GM18951 (cell line): ENCODE results near the gene ENPP7.

ENCODE experiments used
- POLR2A ChIP-seq: IDR thresholded peaks from 4 replicates; pipeline ENCODE4 v1.6.1; 2011; ENCODE audit warnings: mild to moderate bottlenecking; ENCODE audit not compliant: insufficient read length, insufficient read depth; ENCODE audit errors: extremely low read depth
- in situ Hi-C: fragments of 300-500 bp; cut with MboI; formaldehyde crosslinking; loops from one replicate; pipeline ENCODE4 v1.12.0; 2022; ENCODE audit warnings: low sequenced_read_pairs, mixed read lengths, inconsistent platforms; ENCODE audit not compliant: unreplicated experiment

The ENPP7 gene

DNA sequence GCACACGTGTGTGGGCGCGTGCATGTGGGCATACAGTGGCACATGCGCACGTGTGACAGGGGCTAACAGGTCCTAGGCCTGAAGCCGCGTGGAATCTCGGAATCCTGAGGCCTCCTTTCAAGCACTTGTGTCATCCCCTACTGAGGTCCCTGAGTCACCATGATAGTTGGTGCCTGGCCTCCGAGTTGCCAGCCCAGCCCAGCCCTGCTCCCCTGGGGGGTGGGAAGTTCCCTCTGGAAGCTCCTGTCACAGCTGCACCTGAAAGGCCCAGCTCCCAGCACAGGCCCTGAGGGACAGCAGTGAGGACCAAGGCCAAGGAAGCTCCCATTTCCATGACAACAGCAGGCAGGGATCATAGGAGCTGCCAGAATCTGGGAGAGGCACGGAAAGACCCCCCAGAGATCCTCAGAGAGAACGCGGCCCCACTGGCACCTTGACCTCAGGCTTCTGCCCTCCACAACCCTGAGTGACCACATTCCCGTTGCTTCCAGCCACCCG lies 35.4 kb upstream of the ENPP7 start:
- no peak for TF ChIP-seq POLR2A
- in situ Hi-C loops: no loop called here

DNA sequence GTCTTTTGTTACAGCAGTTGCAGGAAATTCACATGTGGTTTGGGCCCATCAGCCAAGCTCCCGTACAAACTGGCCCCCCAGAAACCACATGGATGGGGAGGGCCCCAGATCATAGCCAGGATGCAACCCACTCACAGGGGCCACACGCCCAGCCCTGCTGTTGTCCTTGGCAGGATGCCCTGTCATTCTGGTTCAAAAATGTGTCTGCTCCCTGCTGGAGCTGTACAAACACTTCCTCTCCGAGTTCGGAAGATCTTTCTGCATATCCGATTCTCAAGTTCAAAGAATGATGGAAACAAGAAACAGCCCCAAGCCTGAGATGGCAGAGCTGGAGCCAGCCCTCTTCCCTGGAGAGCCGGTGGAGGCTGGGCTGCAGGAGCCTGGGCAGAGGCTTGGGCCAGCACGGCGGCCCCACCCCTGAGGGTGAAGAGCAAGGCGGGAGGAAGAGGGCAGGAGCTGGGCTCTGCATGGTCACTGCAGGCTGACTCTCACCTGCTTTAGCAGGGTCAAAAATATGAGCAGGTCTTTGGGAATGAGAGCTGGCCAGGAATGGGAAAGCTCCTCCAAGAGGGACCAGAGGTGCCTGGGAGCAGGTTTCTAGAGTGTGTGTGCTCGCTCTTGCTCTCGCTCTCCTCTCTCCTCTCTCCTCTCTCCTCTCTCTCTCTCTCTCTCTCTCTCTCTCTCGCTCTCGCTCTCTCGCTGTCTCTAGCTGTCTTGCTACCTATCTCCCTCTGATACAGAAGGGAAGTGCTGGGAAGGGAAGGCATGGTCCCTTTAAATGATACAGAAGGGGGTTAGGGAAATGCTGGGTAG lies 34.7 kb upstream of the ENPP7 start:
- in situ Hi-C loops: no loop called here
- TF ChIP-seq POLR2A: no peak

DNA sequence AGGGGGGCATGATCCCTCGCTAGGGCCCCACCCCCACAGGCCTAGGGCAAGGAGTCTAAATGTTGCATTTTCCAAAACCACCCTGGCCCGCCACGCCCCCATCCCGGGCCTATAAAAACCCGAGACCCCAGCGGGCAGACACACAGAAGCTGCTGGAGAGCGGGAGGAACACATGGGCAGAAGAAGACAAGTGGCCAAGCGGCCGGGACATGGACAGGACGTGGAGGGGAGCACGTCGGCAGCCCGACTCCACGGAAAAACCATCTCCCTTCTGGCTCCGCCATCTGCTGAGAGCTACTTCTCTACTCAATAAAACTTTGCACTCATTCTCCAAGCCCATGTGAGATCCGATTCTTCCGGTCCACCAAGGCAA lies 34.1 kb upstream of the ENPP7 start:
- in situ Hi-C loops: no loop called here
- no peak for TF ChIP-seq POLR2A

DNA sequence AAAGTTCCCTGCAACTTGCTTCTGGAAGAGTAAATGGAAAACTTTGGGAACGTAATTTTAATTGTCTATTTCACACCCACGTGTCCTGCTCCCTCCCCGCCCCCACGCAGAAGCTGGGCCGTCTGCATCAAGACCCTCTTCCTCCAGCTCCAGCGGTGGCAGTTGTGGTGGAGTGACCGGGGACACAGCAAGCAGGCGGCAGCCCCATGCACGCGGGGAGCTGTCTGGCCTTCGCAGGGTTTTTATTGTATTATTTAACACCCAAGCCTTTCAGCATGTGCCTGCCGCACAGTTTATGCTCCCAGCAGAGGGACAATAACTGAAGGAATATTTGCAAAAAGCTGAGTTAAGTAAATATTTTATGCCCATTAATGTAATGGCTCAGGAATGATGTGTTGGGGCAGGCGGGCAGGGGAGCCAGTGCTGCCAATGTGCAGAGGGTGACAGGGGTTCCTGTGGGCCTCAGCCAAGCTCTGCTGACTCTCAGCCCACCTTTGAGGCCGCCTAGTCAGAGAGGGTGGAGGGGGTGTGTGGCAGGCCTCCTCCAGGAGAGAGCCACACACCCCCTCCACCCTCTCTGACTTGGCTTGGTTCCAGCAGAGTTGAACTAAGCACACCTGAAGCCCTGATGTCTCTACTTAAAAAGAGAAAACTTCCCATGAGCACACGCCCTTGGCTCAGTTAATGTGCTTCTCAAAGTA lies 32.4 kb upstream of the ENPP7 start:
- TF ChIP-seq POLR2A: no peak
- in situ Hi-C loops: no loop called here

GRCh38 chr17:79699386-79700036 lies 31.2 kb upstream of the ENPP7 start:
- in situ Hi-C loops: no loop called here
- TF ChIP-seq POLR2A: no peak

GRCh38 chr17:79700592-79700991 lies 30.2 kb upstream of the ENPP7 start:
- in situ Hi-C loops: no loop called here
- TF ChIP-seq POLR2A: no peak

- in situ Hi-C loops: no loop called here
- TF ChIP-seq POLR2A: no peak
Observed at GRCh38 chr17:79702034-79702433, 28.7 kb upstream of the ENPP7 start.

DNA sequence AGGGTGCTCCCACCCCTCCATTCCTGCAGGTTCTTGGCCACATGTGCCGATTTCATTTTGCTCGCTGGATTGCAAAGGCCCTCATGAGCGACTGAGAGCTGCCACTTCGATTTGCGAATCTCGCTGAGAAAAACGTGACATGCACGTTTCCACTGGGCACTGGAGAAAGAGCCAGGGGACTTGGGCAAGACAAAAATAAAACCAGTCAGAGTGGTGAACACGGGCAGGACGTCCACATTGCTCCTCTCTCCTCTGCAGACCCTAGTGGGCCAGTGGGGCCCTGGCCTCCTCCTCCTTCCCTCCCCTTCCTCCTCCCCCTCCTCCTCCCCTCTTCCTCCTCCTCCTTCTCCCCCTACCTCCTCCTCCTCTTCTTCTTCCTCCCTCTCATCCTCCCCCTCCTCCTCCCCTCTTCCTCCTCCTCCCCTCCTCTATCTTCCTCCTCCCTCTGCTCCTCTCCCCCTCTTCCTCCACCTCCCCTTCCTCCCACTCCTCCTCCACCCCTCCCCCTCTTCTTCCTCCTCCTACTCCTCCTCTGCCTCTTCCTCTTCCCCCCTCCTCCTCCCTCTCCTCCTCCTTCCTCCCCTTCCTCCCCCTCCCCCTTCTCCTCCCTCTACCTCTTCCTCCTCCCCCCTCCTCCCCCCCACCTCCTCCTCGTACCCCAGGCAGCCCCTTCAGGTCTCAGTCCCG lies 28.1 kb upstream of the ENPP7 start:
- in situ Hi-C loops: no loop called here

GRCh38 chr17:79704691-79705090 lies 26.1 kb upstream of the ENPP7 start:
- no peak for TF ChIP-seq POLR2A
- in situ Hi-C loops: no loop called here

More for the DNA sequence above, 28.1 kb upstream of the ENPP7 start:
- TF ChIP-seq POLR2A: no peak

DNA sequence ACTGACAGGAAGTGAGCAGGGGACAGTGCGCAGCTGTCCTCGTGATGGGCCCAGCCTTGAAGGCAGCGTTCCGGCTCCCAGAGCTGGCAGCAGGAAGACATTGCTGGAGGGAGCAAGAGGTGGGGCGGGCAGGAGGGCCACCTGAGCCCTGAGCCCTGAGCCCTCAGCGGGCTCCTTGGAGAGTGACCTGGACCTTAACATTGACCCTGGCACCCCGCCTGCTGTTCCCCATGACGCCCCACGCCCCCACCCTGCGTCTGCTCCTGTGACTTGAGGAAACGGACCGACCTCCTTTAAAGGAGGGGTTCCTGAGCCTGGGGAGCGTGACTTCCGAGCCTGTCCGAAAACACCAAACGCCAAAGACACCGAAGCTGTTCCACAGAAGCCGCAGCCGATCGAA lies 25.1 kb upstream of the ENPP7 start:
- TF ChIP-seq POLR2A: no peak

GRCh38 chr17:79706931-79707850 lies 23.6 kb upstream of the ENPP7 start:
- in situ Hi-C loops: no loop called here

More for the DNA sequence above, 25.1 kb upstream of the ENPP7 start:
- in situ Hi-C loops: no loop called here

GRCh38 chr17:79707931-79708891 lies 22.5 kb upstream of the ENPP7 start:
- no peak for TF ChIP-seq POLR2A
- in situ Hi-C loops: no loop called here

More at GRCh38 chr17:79706931-79707850, 23.6 kb upstream of the ENPP7 start:
- TF ChIP-seq POLR2A: no peak
